Measurements from ENCODE around the gene CARD19. TPM values are rescaled to one million over a fixed set of nuclear protein-coding genes. Genes with fewer than 3 reads are reported as not detected.

Gene CARD19
- total and polyA plus RNA-seq, 4 donors: 47.7 to 92.3 (median 65.3) TPM

DNA sequence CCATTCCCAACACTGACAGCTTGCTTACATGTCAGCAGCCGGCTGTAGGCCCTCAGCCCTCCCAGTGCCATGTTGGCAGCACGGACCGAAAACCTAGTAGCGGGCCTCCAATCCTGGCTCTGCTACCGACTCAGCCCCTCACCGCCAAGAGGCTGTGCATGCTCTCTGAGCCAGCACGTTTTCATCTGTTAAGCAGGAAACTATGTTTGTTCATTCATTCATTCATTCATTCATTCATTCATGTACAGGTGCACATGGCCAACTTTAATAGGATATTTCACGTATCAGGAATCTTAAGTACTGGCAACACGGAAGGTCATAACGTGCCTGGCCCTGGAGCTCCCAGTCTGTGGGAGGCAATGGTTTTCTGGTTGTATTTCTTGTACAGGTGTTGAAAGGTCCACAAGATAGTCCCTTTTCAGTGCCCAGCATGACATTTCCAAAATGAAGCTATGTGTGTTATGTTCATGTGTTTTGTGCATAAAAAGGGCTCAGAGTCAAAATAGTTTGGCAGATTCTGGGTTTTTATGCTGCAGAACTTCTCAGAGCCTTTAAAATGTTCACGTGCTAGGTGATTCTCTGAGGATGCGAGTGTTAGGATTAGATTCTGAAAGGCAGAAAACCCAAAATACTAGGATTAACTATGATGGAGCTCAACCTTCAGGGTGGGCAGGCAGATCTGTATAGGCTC, 19.8 kb upstream of the CARD19 start:
- intact Hi-C loops (cut with DNase I): no loop called here
- 93 to 96% methylated on average over 12 of the region's 12 CpGs for WGBS, 2 donors
- H3K4me1 ChIP-seq (ENCODE audit: control insufficient read depth in 1 of 2, insufficient read depth in 2 of 2, low read length in 2 of 2): no peaks in the 10 kb centered on the region
- H3K36me3 ChIP-seq (ENCODE audit: control insufficient read depth in 1 of 2, insufficient read depth in 2 of 2, low read length in 1 of 2): no peaks in the 10 kb centered on the region
- ATAC-seq (ENCODE audit: low FRiP score) (no peak), DNase-seq (no peak)
- no peaks in the 10 kb centered on the region for H3K27me3 ChIP-seq (ENCODE audit: control insufficient read depth in 1 of 2, insufficient read depth in 2 of 2, low read length in 1 of 2)
- no peak overlapping the region for H3K27ac ChIP-seq (ENCODE audit: low read depth in 1 of 2, low read length in 2 of 2)
- H3K9me3 ChIP-seq (ENCODE audit: control insufficient read depth, low read length): no peaks in the 10 kb centered on the region
- no peak overlapping the region for H3K4me3 ChIP-seq (ENCODE audit: low read length in 2 of 2)

DNA sequence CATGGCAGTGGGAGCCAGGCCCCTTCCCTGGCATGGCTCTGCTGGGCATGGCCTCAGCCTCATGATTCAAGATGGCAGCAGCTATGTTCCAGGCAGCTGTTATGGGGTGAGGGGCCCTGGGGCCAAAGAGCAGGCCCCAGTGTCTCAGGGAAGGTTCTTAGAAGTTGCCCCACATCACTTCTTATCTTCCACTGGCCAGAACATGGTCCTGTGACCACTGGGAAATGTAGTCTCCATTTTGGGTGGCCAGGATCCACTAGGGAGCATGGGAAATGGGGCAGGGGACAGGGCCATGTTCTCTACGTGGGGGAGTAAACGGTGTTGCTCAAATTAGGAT, 19.3 kb upstream of the CARD19 start:
- intact Hi-C loops (cut with DNase I): no loop called here
- 96% methylated on average over 2 of the region's 2 CpGs for WGBS, 2 donors
- H3K27ac ChIP-seq (ENCODE audit: low read depth in 1 of 2, low read length in 2 of 2): no peak overlapping the region
- no peak overlapping the region for H3K4me3 ChIP-seq (ENCODE audit: low read length in 2 of 2)
- H3K36me3 ChIP-seq (ENCODE audit: control insufficient read depth in 1 of 2, insufficient read depth in 2 of 2, low read length in 1 of 2): no peaks in the 10 kb centered on the region
- DNase-seq (peak in 1 of 2 donors; percentile 11), ATAC-seq (ENCODE audit: low FRiP score) (no peak)
- H3K4me1 ChIP-seq (ENCODE audit: control insufficient read depth in 1 of 2, insufficient read depth in 2 of 2, low read length in 2 of 2): no peaks in the 10 kb centered on the region
- H3K9me3 ChIP-seq (ENCODE audit: control insufficient read depth, low read length): no peaks in the 10 kb centered on the region
- H3K27me3 ChIP-seq (ENCODE audit: control insufficient read depth in 1 of 2, insufficient read depth in 2 of 2, low read length in 1 of 2): no peaks in the 10 kb centered on the region

DNA sequence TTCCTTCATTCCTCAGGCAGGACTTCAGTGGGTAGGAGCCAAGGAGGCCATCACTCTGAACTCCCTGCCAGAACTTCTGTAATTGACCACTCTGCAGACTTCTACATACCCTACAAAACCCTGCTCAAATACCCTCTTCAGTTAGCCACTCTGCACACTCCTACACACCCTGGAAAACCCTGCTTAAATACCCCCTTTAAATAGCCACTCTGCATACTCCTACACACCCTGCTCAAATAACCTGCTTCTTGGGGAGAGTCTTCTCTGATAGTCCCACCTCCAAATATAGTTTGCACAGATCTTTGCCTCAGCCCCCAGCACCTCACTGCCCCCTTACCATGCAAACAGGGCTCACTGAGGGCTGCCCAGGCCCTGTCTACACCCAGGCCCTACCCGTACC, 18.6 kb upstream of the CARD19 start:
- ATAC-seq (ENCODE audit: low FRiP score) (no peak), DNase-seq (peak in 1 of 2 donors; percentile 3)
- intact Hi-C loops (cut with DNase I): no loop called here
- Histone ChIP-seq H3K27me3 (ENCODE audit: control insufficient read depth in 1 of 2, insufficient read depth in 2 of 2, low read length in 1 of 2) (no peaks in the 10 kb centered on the region), H3K4me3 (ENCODE audit: low read length in 2 of 2) (no peak overlapping the region), H3K9me3 (ENCODE audit: control insufficient read depth, low read length) (no peaks in the 10 kb centered on the region), H3K36me3 (ENCODE audit: control insufficient read depth in 1 of 2, insufficient read depth in 2 of 2, low read length in 1 of 2) (no peaks in the 10 kb centered on the region), H3K4me1 (ENCODE audit: control insufficient read depth in 1 of 2, insufficient read depth in 2 of 2, low read length in 2 of 2) (no peaks in the 10 kb centered on the region), H3K27ac (ENCODE audit: low read depth in 1 of 2, low read length in 2 of 2) (no peak overlapping the region)
- WGBS, 2 donors: 95 to 100% methylated on average over 1 of the region's 1 CpG

DNA sequence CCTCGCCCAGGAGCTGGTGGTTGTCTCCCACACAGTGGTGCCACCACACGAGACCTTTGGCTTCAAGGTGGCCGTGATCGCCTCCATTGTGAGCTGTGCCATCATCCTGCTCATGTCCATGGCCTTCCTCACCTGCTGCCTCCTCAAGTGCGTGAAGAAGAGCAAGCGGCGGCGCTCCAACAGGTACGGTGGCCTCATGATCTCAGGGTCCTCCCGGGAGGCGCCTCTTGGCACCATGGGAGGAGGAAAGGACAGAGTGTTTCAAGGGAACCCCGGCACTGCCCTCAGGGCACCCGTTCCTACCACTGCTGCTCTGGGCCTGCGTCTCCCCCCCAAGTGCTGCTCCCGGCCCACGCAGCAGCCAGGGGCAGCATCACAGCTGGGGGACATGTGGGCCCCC, 18.2 kb upstream of the CARD19 start:
- 97 to 98% methylated on average over 15 to 16 of the region's 16 CpGs for WGBS, 2 donors
- Histone ChIP-seq H3K9me3 (ENCODE audit: control insufficient read depth, low read length) (no peaks in the 10 kb centered on the region), H3K27ac (ENCODE audit: low read depth in 1 of 2, low read length in 2 of 2) (no peak overlapping the region), H3K27me3 (ENCODE audit: control insufficient read depth in 1 of 2, insufficient read depth in 2 of 2, low read length in 1 of 2) (no peaks in the 10 kb centered on the region), H3K4me1 (ENCODE audit: control insufficient read depth in 1 of 2, insufficient read depth in 2 of 2, low read length in 2 of 2) (no peaks in the 10 kb centered on the region), H3K36me3 (ENCODE audit: control insufficient read depth in 1 of 2, insufficient read depth in 2 of 2, low read length in 1 of 2) (no peaks in the 10 kb centered on the region), H3K4me3 (ENCODE audit: low read length in 2 of 2) (no peak overlapping the region)
- ATAC-seq (ENCODE audit: low FRiP score) (peak; percentile 8), DNase-seq (peak; percentile 35 to 63)
- intact Hi-C loops (cut with DNase I): no loop called here

DNA sequence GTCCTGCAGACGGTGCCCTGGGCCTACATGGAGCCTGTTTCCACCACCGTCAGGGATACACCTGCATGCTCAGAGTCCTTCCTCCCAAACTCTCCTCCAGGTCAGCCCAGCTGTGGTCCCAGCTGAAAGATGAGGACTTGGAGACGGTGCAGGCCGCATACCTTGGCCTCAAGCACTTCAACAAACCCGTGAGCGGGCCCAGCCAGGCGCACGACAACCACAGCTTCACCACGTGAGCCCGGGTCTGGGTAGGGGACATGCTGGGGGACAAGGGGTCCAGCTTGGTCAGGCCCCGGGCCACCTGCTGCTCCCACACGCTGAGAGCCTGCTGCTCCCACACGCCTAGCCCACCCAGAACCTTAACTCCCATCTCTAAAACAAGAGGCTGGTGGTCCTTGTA, 16.6 kb upstream of the CARD19 start:
- Histone ChIP-seq H3K9me3 (ENCODE audit: control insufficient read depth, low read length) (no peaks in the 10 kb centered on the region), H3K27ac (ENCODE audit: low read depth in 1 of 2, low read length in 2 of 2) (no peak overlapping the region), H3K27me3 (ENCODE audit: control insufficient read depth in 1 of 2, insufficient read depth in 2 of 2, low read length in 1 of 2) (no peaks in the 10 kb centered on the region), H3K4me3 (ENCODE audit: low read length in 2 of 2) (no peak overlapping the region), H3K36me3 (ENCODE audit: control insufficient read depth in 1 of 2, insufficient read depth in 2 of 2, low read length in 1 of 2) (no peaks in the 10 kb centered on the region), H3K4me1 (ENCODE audit: control insufficient read depth in 1 of 2, insufficient read depth in 2 of 2, low read length in 2 of 2) (no peaks in the 10 kb centered on the region)
- no peak for ATAC-seq (ENCODE audit: low FRiP score)
- 95 to 97% methylated on average over 13 of the region's 13 CpGs for WGBS, 2 donors
- intact Hi-C loops (cut with DNase I): no loop called here
- peak; percentile 22 to 56 for DNase-seq

DNA sequence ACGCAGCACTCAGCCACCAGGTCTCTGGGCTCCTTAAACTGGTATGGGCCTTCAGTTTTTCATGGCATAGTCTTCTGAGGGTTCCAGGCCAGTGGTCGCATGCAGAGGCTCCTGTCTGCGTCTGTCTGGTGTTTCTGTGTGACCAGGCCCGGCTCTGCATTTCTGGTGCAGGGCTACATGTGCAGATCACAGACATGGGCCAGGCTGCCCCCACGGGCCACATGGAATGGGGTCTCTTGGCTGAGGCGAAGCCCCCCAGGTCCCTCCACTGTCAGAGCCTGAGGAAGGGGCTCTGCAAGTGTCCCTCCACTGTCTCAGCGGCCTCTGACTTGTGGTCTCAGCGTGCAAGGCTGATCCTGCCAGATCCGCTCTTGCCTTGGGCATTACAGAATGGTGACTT, 15.6 kb upstream of the CARD19 start:
- Histone ChIP-seq H3K27ac (ENCODE audit: low read depth in 1 of 2, low read length in 2 of 2) (no peak overlapping the region), H3K27me3 (ENCODE audit: control insufficient read depth in 1 of 2, insufficient read depth in 2 of 2, low read length in 1 of 2) (no peaks in the 10 kb centered on the region), H3K9me3 (ENCODE audit: control insufficient read depth, low read length) (no peaks in the 10 kb centered on the region), H3K36me3 (ENCODE audit: control insufficient read depth in 1 of 2, insufficient read depth in 2 of 2, low read length in 1 of 2) (no peaks in the 10 kb centered on the region), H3K4me1 (ENCODE audit: control insufficient read depth in 1 of 2, insufficient read depth in 2 of 2, low read length in 2 of 2) (no peaks in the 10 kb centered on the region), H3K4me3 (ENCODE audit: low read length in 2 of 2) (no peak overlapping the region)
- ATAC-seq (ENCODE audit: low FRiP score): no peak
- WGBS, 2 donors: 91 to 97% methylated on average over 9 of the region's 9 CpGs
- intact Hi-C loops (cut with DNase I): no loop called here
- DNase-seq: peak; percentile 11 to 59

DNA sequence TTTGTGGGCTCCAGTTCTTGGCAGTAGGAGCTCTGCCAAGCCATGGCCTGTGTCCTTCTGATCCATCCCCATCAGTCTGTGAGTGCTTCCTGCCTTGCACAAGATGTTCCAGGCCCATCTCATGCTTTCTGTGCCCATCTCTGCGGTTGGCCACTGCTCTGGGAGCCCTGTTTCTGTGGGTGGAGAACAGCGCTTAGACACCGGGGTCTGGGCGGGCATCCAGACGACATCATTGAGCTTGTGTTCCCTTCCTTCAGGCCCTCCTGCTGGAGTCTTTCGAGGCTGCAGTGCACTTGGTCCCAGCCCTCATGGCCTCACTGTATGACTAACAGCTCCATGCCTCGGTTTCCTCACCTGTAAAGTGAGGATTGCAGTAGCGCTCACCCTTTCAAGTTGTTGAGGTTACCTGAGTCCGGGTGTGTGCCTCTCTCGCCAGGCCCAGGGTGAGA, 14.9 kb upstream of the CARD19 start:
- ATAC-seq (ENCODE audit: low FRiP score): no peak
- WGBS, 2 donors: 75 to 78% methylated on average over 10 of the region's 10 CpGs
- no peaks in the 10 kb centered on the region for H3K27me3 ChIP-seq (ENCODE audit: control insufficient read depth in 1 of 2, insufficient read depth in 2 of 2, low read length in 1 of 2)
- no peaks in the 10 kb centered on the region for H3K36me3 ChIP-seq (ENCODE audit: control insufficient read depth in 1 of 2, insufficient read depth in 2 of 2, low read length in 1 of 2)
- no peaks in the 10 kb centered on the region for H3K4me1 ChIP-seq (ENCODE audit: control insufficient read depth in 1 of 2, insufficient read depth in 2 of 2, low read length in 2 of 2)
- no peaks in the 10 kb centered on the region for H3K9me3 ChIP-seq (ENCODE audit: control insufficient read depth, low read length)
- intact Hi-C loops (cut with DNase I): no loop called here
- H3K27ac ChIP-seq (ENCODE audit: low read depth in 1 of 2, low read length in 2 of 2): no peak overlapping the region
- peak; percentile 38 to 48 for DNase-seq
- no peak overlapping the region for H3K4me3 ChIP-seq (ENCODE audit: low read length in 2 of 2)

DNA sequence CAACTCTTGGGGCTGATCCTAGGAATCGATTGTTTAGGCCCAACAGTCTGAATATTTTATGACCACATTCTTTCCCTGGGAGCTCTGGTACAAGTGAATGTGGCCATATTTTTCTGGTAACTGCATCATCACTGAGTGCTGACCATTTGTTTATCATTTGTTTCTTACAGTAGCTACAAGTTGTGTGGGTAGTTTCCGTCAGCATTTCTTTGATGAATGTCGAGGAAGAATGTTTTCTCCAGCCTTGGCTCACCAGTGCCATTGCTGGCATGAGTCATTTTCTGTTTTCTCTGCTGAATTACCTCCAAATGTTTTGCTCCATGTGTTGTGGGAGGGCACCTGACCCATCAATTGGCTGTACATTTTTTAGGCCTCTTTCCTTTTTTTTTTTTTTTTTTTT, 14.1 kb upstream of the CARD19 start:
- no peaks in the 10 kb centered on the region for H3K9me3 ChIP-seq (ENCODE audit: control insufficient read depth, low read length)
- H3K27ac ChIP-seq (ENCODE audit: low read depth in 1 of 2, low read length in 2 of 2): no peak overlapping the region
- H3K4me3 ChIP-seq (ENCODE audit: low read length in 2 of 2): no peak overlapping the region
- WGBS, 2 donors: 75 to 79% methylated on average over 3 of the region's 3 CpGs
- H3K36me3 ChIP-seq (ENCODE audit: control insufficient read depth in 1 of 2, insufficient read depth in 2 of 2, low read length in 1 of 2): no peaks in the 10 kb centered on the region
- H3K27me3 ChIP-seq (ENCODE audit: control insufficient read depth in 1 of 2, insufficient read depth in 2 of 2, low read length in 1 of 2): no peaks in the 10 kb centered on the region
- ATAC-seq (ENCODE audit: low FRiP score): no peak
- no peaks in the 10 kb centered on the region for H3K4me1 ChIP-seq (ENCODE audit: control insufficient read depth in 1 of 2, insufficient read depth in 2 of 2, low read length in 2 of 2)
- intact Hi-C loops (cut with DNase I): no loop called here
- DNase-seq: peak in 1 of 2 donors; percentile 5

DNA sequence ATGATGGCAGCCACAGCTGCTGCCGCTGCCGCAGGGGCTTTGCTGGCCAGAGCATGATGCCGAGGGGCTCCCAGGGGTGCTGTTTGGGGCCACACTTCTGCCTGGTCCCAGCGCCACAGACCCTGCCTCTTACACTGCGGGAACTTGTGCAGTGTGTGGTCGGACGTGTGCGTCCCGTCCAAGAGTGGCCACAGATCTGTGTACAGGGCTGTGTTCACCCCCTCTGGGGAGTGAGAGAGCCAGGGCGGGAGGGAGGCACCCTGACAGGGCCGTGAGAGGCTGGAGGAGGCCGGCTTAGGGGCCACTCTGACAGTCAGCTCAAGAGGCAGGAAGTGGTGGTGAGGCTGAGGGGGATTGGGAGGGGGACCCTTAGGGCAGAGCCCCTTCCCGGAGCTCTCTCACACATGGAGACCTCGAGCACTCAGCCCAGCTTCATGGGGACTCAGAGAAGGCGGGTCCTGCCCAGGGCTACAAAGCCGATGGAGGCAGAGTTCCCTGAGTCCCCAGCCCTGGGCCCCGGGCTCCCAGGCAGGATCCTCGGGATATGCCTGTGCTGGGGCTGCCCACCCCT, 13.1 kb upstream of the CARD19 start:
- no peaks in the 10 kb centered on the region for H3K4me1 ChIP-seq (ENCODE audit: control insufficient read depth in 1 of 2, insufficient read depth in 2 of 2, low read length in 2 of 2)
- H3K9me3 ChIP-seq (ENCODE audit: control insufficient read depth, low read length): no peaks in the 10 kb centered on the region
- H3K4me3 ChIP-seq (ENCODE audit: low read length in 2 of 2): no peak overlapping the region
- H3K36me3 ChIP-seq (ENCODE audit: control insufficient read depth in 1 of 2, insufficient read depth in 2 of 2, low read length in 1 of 2): no peaks in the 10 kb centered on the region
- H3K27me3 ChIP-seq (ENCODE audit: control insufficient read depth in 1 of 2, insufficient read depth in 2 of 2, low read length in 1 of 2): no peaks in the 10 kb centered on the region
- 77 to 84% methylated on average over 18 of the region's 18 CpGs for WGBS, 2 donors
- no peak for ATAC-seq (ENCODE audit: low FRiP score)
- H3K27ac ChIP-seq (ENCODE audit: low read depth in 1 of 2, low read length in 2 of 2): no peak overlapping the region
- intact Hi-C loops (cut with DNase I): no loop called here
- DNase-seq: peak; percentile 32 to 43

Data from aorta (tissue), 5 donors.